ENCODE measurements around the gene PGGHG. TPM values are rescaled to one million over a fixed set of nuclear protein-coding genes. Genes with fewer than 3 reads are reported as not detected.

PGGHG gene
- total and polyA plus RNA-seq, 10 of the 15 experiments (the other 5 are each of a cell fraction or from before 2014, with no cell fraction given): 0.10 to 8.3 (median 1.8) TPM

DNA sequence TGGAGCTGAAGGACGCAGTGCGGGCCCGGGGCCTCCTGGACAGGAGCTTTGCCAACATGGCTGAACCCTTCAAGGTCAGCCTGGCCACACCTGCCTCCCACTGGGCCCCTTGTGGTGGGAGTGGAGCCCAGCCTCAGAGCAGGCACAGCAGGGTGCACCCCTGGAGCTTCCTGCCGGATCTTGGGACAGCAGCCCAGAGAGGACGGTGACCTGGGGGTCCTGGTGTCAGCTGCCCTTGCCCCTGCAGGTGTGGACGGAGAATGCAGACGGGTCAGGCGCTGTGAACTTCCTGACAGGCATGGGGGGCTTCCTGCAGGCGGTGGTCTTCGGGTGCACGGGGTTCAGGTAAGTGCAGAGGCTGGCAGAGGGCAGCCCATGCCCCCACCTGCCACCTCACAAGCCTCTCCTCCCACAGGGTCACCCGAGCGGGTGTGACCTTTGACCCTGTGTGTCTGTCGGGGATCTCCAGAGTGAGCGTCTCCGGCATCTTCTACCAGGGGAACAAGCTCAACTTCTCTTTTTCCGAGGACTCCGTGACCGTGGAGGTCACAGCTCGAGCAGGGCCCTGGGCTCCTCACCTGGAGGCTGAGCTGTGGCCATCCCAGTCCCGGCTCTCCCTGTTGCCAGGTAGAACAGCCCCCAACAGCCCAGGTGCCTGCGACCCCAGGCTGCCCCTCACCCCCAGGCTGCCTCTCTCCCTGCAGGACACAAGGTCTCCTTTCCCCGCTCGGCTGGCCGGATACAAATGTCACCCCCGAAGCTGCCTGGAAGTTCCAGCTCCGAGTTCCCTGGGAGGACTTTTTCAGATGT, 5.1 kb downstream of the PGGHG start:
- no peak for FAIRE-seq
- in situ Hi-C loops (cut with MboI) (no loop called here), intact Hi-C loops (cut with micrococcal nuclease; ENCODE audit: unreplicated experiment) (no loop called here)
- Histone ChIP-seq H3K27ac (ENCODE audit: control insufficient read depth, insufficient read depth) (no peak overlapping the region), H3K4me2 (ENCODE audit: control insufficient read depth, insufficient read depth) (no peak overlapping the region), H3K9ac (ENCODE audit: control insufficient read depth, insufficient read depth, low read length) (no peak overlapping the region), H3K4me3 (no peak overlapping the region), H3K36me3 (ENCODE audit: control insufficient read depth in 2 of 2, insufficient read depth in 2 of 2, low read length in 1 of 2) (no peaks in the 10 kb centered on the region), H3K4me1 (ENCODE audit: control insufficient read depth, insufficient read depth, low read length) (peaks cover 3% of the 10 kb centered on the region; the same call in 1 of the 2 replicates), H4K20me1 (ENCODE audit: control insufficient read depth, insufficient read depth) (no peaks in the 10 kb centered on the region), H3K27me3 (replicated peaks in 1 of 2; ENCODE audit: control insufficient read depth in 2 of 2, insufficient read depth in 2 of 2, low read length in 1 of 2) (peaks cover 0 to 2% of the 10 kb centered on the region in 2 experiments; a peak in 1 of 4 replicates), H3K9me3 (replicated peaks; ENCODE audit: control insufficient read depth, insufficient read depth, low read length) (no peaks in the 10 kb centered on the region), H3K79me2 (ENCODE audit: control insufficient read depth, insufficient read depth, low read length) (no peaks in the 10 kb centered on the region), H2AFZ (ENCODE audit: control insufficient read depth, low read depth, low read length) (no peak overlapping the region)
- TF ChIP-seq NR2C2 (IDR thresholded peaks at IDR 0.05; ENCODE audit: borderline replicate concordance, control insufficient read depth, insufficient read length, low read depth): no peak
- TF ChIP-seq NR2F1 (conservative IDR thresholded peaks at IDR 0.05): peak; percentile 85
- 0 out of 2 replicates have a peak, but pooled peaks have one; percentile 35 for TF ChIP-seq NR2C1 (IDR thresholded peaks at IDR 0.05)
- ChIA-PET POLR2A (interaction anchor here (1.5 kb wide), 1 partner anchor 10 kb away, joined by 4 read pairs; no protein-coding TSS in a partner anchor), CTCF (interaction anchor here (0.8 kb wide), 1 partner anchor 44 kb away, joined by 4 read pairs; no protein-coding TSS in a partner anchor), RAD21 (ENCODE audit: unreplicated experiment) (no interaction called here), SMC1A (ENCODE audit: uncharacterized antibody, unreplicated experiment) (interaction anchor here (1.2 to 1.3 kb wide), 2 partner anchors 12 to 34 kb away, joined by 3 read pairs; no protein-coding TSS in a partner anchor)
- no TSS peak for BruUV-seq (replicated peaks)
- ATAC-seq: no peak
- DNase-seq (ENCODE audit: low read depth, low spot score): no peak
- whole genome bisulfite sequencing (ENCODE audit: insufficient coverage, insufficient replicate concordance, low lambda C conversion rate, missing lambda C conversion rate): 81% methylated on average over 27 of the region's 27 CpGs

GRCh38 chr11:294780-295179, 5.9 kb downstream of the PGGHG start:
- FAIRE-seq (no peak), ATAC-seq (no peak), DNase-seq (ENCODE audit: low read depth, low spot score) (no peak)
- no TSS peak for BruUV-seq (replicated peaks)
- H3K36me3 ChIP-seq (ENCODE audit: control insufficient read depth in 2 of 2, insufficient read depth in 2 of 2, low read length in 1 of 2): no peaks in the 10 kb centered on the region
- ChIA-PET POLR2A (interaction anchor here (1.5 kb wide), 1 partner anchor 10 kb away, joined by 4 read pairs; no protein-coding TSS in a partner anchor), CTCF (no interaction called here), RAD21 (ENCODE audit: unreplicated experiment) (interaction anchor here (0.8 kb wide), 1 partner anchor 11 kb away, joined by 3 read pairs; no protein-coding TSS in a partner anchor), SMC1A (ENCODE audit: uncharacterized antibody, unreplicated experiment) (interaction anchor here (1.2 to 1.5 kb wide), 3 partner anchors 11 to 34 kb away, joined by 3 read pairs; no protein-coding TSS in a partner anchor)
- H3K4me2 ChIP-seq (ENCODE audit: control insufficient read depth, insufficient read depth): no peak overlapping the region
- H3K9me3 ChIP-seq (replicated peaks; ENCODE audit: control insufficient read depth, insufficient read depth, low read length): no peaks in the 10 kb centered on the region
- WGBS (ENCODE audit: insufficient coverage, insufficient replicate concordance, low lambda C conversion rate, missing lambda C conversion rate): 83% methylated on average over 16 of the region's 16 CpGs
- no peaks in the 10 kb centered on the region for H3K4me1 ChIP-seq (ENCODE audit: control insufficient read depth, insufficient read depth, low read length)
- no peaks in the 10 kb centered on the region; a peak in 1 of 4 replicates for H3K27me3 ChIP-seq (replicated peaks in 1 of 2; ENCODE audit: control insufficient read depth in 2 of 2, insufficient read depth in 2 of 2, low read length in 1 of 2)
- no peaks in the 10 kb centered on the region for H3K79me2 ChIP-seq (ENCODE audit: control insufficient read depth, insufficient read depth, low read length)
- intact Hi-C loops (cut with micrococcal nuclease; ENCODE audit: unreplicated experiment): no loop called here
- no peaks in the 10 kb centered on the region for H4K20me1 ChIP-seq (ENCODE audit: control insufficient read depth, insufficient read depth)
- no peak overlapping the region for H2AFZ ChIP-seq (ENCODE audit: control insufficient read depth, low read depth, low read length)
- no peak overlapping the region for H3K27ac ChIP-seq (ENCODE audit: control insufficient read depth, insufficient read depth)
- in situ Hi-C loops (cut with MboI): no loop called here
- no peak overlapping the region for H3K9ac ChIP-seq (ENCODE audit: control insufficient read depth, insufficient read depth, low read length)
- H3K4me3 ChIP-seq: no peak overlapping the region
- TF ChIP-seq HDGF (IDR thresholded peaks at IDR 0.05) (no peak), CHD1 (IDR thresholded peaks at IDR 0.05; ENCODE audit: low read depth, low read length) (no peak), NFYA (IDR thresholded peaks at IDR 0.05; ENCODE audit: borderline replicate concordance, low read depth, low read length) (no peak), POLR2A (IDR thresholded peaks at IDR 0.05; ENCODE audit: low read depth, low read length) (no peak; the same call in 1 of the 2 replicates), RB1 (IDR thresholded peaks at IDR 0.05; ENCODE audit: borderline replicate concordance) (no peak)
- TF ChIP-seq, protein P1, sequence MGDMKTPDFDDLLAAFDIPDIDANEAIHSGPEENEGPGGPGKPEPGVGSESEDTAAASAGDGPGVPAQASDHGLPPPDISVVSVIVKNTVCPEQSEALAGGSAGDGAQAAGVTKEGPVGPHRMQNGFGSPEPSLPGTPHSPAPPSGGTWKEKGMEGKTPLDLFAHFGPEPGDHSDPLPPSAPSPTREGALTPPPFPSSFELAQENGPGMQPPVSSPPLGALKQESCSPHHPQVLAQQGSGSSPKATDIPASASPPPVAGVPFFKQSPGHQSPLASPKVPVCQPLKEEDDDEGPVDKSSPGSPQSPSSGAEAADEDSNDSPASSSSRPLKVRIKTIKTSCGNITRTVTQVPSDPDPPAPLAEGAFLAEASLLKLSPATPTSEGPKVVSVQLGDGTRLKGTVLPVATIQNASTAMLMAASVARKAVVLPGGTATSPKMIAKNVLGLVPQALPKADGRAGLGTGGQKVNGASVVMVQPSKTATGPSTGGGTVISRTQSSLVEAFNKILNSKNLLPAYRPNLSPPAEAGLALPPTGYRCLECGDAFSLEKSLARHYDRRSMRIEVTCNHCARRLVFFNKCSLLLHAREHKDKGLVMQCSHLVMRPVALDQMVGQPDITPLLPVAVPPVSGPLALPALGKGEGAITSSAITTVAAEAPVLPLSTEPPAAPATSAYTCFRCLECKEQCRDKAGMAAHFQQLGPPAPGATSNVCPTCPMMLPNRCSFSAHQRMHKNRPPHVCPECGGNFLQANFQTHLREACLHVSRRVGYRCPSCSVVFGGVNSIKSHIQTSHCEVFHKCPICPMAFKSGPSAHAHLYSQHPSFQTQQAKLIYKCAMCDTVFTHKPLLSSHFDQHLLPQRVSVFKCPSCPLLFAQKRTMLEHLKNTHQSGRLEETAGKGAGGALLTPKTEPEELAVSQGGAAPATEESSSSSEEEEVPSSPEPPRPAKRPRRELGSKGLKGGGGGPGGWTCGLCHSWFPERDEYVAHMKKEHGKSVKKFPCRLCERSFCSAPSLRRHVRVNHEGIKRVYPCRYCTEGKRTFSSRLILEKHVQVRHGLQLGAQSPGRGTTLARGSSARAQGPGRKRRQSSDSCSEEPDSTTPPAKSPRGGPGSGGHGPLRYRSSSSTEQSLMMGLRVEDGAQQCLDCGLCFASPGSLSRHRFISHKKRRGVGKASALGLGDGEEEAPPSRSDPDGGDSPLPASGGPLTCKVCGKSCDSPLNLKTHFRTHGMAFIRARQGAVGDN (IDR thresholded peaks at IDR 0.05): no peak

Measured in GM12878 (cell line).